Neural cell (in vitro differentiated cells): ENCODE results near the gene RIC8B.

Experiments used
- CTCF ChIP-seq: fragments of 450-650 bp; IDR thresholded peaks from 2 replicates; pipeline ENCODE4 v1.5.1; 2014; ENCODE audit warnings: antibody characterized with exemption, mild to moderate bottlenecking, moderate library complexity; ENCODE audit not compliant: poor library complexity, severe bottlenecking
- EP300 ChIP-seq: fragments of 450-650 bp; conservative IDR thresholded peaks from 2 replicates; pipeline ENCODE4 v1.6.1; 2014; ENCODE audit warnings: antibody characterized with exemption, mild to moderate bottlenecking, moderate library complexity; ENCODE audit not compliant: poor library complexity, severe bottlenecking
- EZH2 ChIP-seq: fragments of 200-600, 300-800 bp; shearing (Covaris generic), sonication (generic); IDR thresholded peaks from 2 replicates; pipeline ENCODE4 v1.6.1; 2014; ENCODE audit warnings: antibody characterized with exemption, low read length, borderline replicate concordance, mild to moderate bottlenecking; ENCODE audit not compliant: insufficient read depth, poor library complexity, severe bottlenecking
- MXI1 ChIP-seq: fragments of 450-650 bp; conservative IDR thresholded peaks from 2 replicates; pipeline ENCODE4 v1.6.1; 2014; ENCODE audit warnings: antibody characterized with exemption, mild to moderate bottlenecking; ENCODE audit not compliant: poor library complexity, severe bottlenecking
- RAD21 ChIP-seq: fragments of 450-650 bp; conservative IDR thresholded peaks from 2 replicates; pipeline ENCODE4 v1.6.1; 2014; ENCODE audit warnings: antibody characterized with exemption, mild to moderate bottlenecking, moderate library complexity
- REST ChIP-seq: IDR thresholded peaks from 2 replicates; pipeline ENCODE4 v1.6.1; 2012; ENCODE audit warnings: borderline replicate concordance
- SMC3 ChIP-seq: fragments of 450-650 bp; conservative IDR thresholded peaks from 2 replicates; pipeline ENCODE4 v1.6.1; 2014; ENCODE audit warnings: antibody characterized with exemption, mild to moderate bottlenecking, moderate library complexity; ENCODE audit not compliant: poor library complexity

- TF ChIP-seq CTCF (no peak), EP300 (no peak), SMC3 (no peak), RAD21 (no peak), EZH2 (no peak), MXI1 (no peak), REST (no peak)
These were observed 44.9 kb upstream of the RIC8B start for GRCh38 chr12:106729611-106730010.
